ENCODE results near the gene ADAMTS8.

- TF ChIP-seq CTCF (IDR thresholded peaks at IDR 0.05) (no peak), POLR2AphosphoS5 (IDR thresholded peaks at IDR 0.05) (no peak), POLR2A (IDR thresholded peaks at IDR 0.05) (no peak)
Measured at GRCh38 chr11:130452940-130453339, 24.5 kb upstream of the ADAMTS8 start.
